Measurements from ENCODE around the gene RSPH6A. TPM values are rescaled to one million over a fixed set of nuclear protein-coding genes. Genes with fewer than 3 reads are reported as not detected.

Gene RSPH6A
- total and polyA plus RNA-seq, 2 of the 13 experiments (the other 11 are each of a cell fraction or from before 2014, with no cell fraction given), result 0.07 TPM; not detected in 1

GRCh38 chr19:45804959-45805230 lies 10.2 kb downstream of the RSPH6A start (continued):
- no peak for TF ChIP-seq CCAR2 (optimal IDR thresholded peaks at IDR 0.05; ENCODE audit: low read depth, low read length)
- no peak for TF ChIP-seq THYN1 (CRISPR knock-in tag; IDR thresholded peaks at IDR 0.05; ENCODE audit: borderline replicate concordance, low read depth)
- TF ChIP-seq MLLT10 (CRISPR knock-in tag; IDR thresholded peaks at IDR 0.05), result no peak
- TF ChIP-seq MXD1 (CRISPR knock-in tag; IDR thresholded peaks at IDR 0.05), result no peak
- TF ChIP-seq, protein P1, sequence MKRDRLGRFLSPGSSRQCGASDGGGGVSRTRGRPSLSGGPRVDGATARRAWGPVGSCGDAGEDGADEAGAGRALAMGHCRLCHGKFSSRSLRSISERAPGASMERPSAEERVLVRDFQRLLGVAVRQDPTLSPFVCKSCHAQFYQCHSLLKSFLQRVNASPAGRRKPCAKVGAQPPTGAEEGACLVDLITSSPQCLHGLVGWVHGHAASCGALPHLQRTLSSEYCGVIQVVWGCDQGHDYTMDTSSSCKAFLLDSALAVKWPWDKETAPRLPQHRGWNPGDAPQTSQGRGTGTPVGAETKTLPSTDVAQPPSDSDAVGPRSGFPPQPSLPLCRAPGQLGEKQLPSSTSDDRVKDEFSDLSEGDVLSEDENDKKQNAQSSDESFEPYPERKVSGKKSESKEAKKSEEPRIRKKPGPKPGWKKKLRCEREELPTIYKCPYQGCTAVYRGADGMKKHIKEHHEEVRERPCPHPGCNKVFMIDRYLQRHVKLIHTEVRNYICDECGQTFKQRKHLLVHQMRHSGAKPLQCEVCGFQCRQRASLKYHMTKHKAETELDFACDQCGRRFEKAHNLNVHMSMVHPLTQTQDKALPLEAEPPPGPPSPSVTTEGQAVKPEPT (CRISPR knock-in tag; IDR thresholded peaks at IDR 0.05; ENCODE audit: low read depth), result no peak
- TF ChIP-seq ZNF180 (CRISPR knock-in tag; IDR thresholded peaks at IDR 0.05; ENCODE audit: borderline replicate concordance, low read depth), result no peak
- no peak for TF ChIP-seq ZNF816 (CRISPR knock-in tag; IDR thresholded peaks at IDR 0.05; ENCODE audit: borderline replicate concordance)
- TF ChIP-seq ZNF235 (CRISPR knock-in tag; IDR thresholded peaks at IDR 0.05; ENCODE audit: borderline replicate concordance), result no peak
- TF ChIP-seq SALL1 (CRISPR knock-in tag; IDR thresholded peaks at IDR 0.05), result no peak
- no peak for TF ChIP-seq SUZ12 (IDR thresholded peaks at IDR 0.05; ENCODE audit: low read depth, low read length)

GRCh38 chr19:45804140-45804958 lies 10.8 kb downstream of the RSPH6A start:
- H3K27ac ChIP-seq (ENCODE audit: extremely low read length, insufficient read depth, low read length), result no peak overlapping the region
- DNase-seq (ENCODE audit: low spot score), result no peak
- ChIA-PET POLR2A (interaction anchor here (0.9 kb wide), 1 partner anchor 12 kb away, joined by 3 read pairs; no protein-coding TSS in a partner anchor), CTCF (ENCODE audit: low intra/inter-chr PET ratio, low total read pairs) (no interaction called here)
- peaks cover 1 to 17% of the 10 kb centered on the region in 2 experiments; a peak in 3 of 5 replicates for H3K27me3 ChIP-seq (ENCODE audit: control insufficient read depth in 1 of 2, insufficient read depth in 2 of 2, low read length in 2 of 2)
- no peak overlapping the region for H3K9ac ChIP-seq (ENCODE audit: insufficient read depth, low read depth, low read length)
- WGBS (ENCODE audit: low lambda C conversion rate), result 75% methylated on average over 33 of the region's 57 CpGs
- H2AFZ ChIP-seq (ENCODE audit: low read length), result no peak overlapping the region
- no peaks in the 10 kb centered on the region for H3K79me2 ChIP-seq (ENCODE audit: insufficient read depth, low read length)
- H3K4me3 ChIP-seq (replicated peaks in 1 of 3; ENCODE audit: insufficient read depth in 1 of 3, low read depth in 2 of 3, low read length in 3 of 3), result no peak overlapping the region
- no peak for ATAC-seq
- FAIRE-seq, result no peak
- no peaks in the 10 kb centered on the region for H3K9me3 ChIP-seq (ENCODE audit: low read length)
- H3K36me3 ChIP-seq (replicated peaks in 1 of 2; ENCODE audit: control insufficient read depth in 1 of 2, insufficient read depth in 2 of 2, low read length in 2 of 2), result no peaks in the 10 kb centered on the region
- H4K20me1 ChIP-seq (ENCODE audit: insufficient read depth, low read length), result no peaks in the 10 kb centered on the region
- H3K4me2 ChIP-seq (ENCODE audit: low read depth, low read length), result no peak overlapping the region
- in situ Hi-C loops (cut with HindIII; ENCODE audit: extremely low pct_ligation_motif_present, low pct_unique_long_range_greater_than_20kb) (no loop called here), intact Hi-C loops (cut with micrococcal nuclease; ENCODE audit: unreplicated experiment) (no loop called here)
- no TSS peak for BruUV-seq (replicated peaks)
- H3K4me1 ChIP-seq (ENCODE audit: insufficient read depth, low read length), result peaks cover 21% of the 10 kb centered on the region
- TF ChIP-seq, protein P2, sequence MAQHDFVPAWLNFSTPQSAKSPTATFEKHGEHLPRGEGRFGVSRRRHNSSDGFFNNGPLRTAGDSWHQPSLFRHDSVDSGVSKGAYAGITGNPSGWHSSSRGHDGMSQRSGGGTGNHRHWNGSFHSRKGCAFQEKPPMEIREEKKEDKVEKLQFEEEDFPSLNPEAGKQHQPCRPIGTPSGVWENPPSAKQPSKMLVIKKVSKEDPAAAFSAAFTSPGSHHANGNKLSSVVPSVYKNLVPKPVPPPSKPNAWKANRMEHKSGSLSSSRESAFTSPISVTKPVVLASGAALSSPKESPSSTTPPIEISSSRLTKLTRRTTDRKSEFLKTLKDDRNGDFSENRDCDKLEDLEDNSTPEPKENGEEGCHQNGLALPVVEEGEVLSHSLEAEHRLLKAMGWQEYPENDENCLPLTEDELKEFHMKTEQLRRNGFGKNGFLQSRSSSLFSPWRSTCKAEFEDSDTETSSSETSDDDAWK (CRISPR knock-in tag; IDR thresholded peaks at IDR 0.05), result no peak
- TF ChIP-seq POGZ (CRISPR knock-in tag; IDR thresholded peaks at IDR 0.05) (no peak), ZNF589 (CRISPR knock-in tag; conservative IDR thresholded peaks at IDR 0.05) (no peak), HINFP (CRISPR knock-in tag; IDR thresholded peaks at IDR 0.05; ENCODE audit: low read depth) (no peak), ZNF879 (CRISPR knock-in tag; IDR thresholded peaks at IDR 0.05) (no peak), ZC3H4 (CRISPR knock-in tag; IDR thresholded peaks at IDR 0.05; ENCODE audit: borderline replicate concordance) (no peak)

Measured in HepG2 (cell line).